ENCODE results near the gene ASTN1. TPM values are rescaled to one million over a fixed set of nuclear protein-coding genes. Genes with fewer than 3 reads are reported as not detected.

The ASTN1 gene
- total and polyA plus RNA-seq, 9 of the 15 experiments (the other 6 are each of a cell fraction or from before 2014, with no cell fraction given) = 0.05 to 0.22 (median 0.18) TPM

DNA sequence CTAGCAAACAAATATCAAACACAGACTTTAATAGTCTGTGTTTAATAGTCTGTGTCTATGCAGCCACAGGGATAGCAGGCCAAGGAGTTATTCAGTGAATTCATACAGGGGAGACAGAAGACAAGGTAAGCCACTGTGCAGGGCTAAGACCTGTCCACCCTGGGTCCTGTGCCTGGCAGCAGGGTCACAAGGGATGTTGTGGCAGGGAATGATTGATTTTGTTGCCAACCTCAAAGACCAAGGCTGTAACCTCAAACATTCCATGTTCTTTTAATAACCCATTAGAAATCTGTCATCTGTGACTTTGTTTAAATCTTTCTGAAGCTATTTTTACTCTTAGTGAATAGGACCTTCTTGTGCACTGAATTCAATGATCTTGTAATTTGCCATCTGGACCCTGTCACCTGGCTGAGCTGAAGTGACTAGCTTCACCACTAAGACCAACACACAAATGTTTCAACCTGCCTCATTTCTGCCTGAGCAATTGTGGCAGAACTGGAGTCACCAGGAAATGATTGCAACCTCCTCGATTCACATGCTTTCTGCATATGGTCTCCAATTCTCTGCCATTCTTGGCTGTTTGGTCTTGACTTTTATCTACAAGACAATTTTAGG lies 154.2 kb downstream of the ASTN1 start (continued):
- TF ChIP-seq, protein P1, sequence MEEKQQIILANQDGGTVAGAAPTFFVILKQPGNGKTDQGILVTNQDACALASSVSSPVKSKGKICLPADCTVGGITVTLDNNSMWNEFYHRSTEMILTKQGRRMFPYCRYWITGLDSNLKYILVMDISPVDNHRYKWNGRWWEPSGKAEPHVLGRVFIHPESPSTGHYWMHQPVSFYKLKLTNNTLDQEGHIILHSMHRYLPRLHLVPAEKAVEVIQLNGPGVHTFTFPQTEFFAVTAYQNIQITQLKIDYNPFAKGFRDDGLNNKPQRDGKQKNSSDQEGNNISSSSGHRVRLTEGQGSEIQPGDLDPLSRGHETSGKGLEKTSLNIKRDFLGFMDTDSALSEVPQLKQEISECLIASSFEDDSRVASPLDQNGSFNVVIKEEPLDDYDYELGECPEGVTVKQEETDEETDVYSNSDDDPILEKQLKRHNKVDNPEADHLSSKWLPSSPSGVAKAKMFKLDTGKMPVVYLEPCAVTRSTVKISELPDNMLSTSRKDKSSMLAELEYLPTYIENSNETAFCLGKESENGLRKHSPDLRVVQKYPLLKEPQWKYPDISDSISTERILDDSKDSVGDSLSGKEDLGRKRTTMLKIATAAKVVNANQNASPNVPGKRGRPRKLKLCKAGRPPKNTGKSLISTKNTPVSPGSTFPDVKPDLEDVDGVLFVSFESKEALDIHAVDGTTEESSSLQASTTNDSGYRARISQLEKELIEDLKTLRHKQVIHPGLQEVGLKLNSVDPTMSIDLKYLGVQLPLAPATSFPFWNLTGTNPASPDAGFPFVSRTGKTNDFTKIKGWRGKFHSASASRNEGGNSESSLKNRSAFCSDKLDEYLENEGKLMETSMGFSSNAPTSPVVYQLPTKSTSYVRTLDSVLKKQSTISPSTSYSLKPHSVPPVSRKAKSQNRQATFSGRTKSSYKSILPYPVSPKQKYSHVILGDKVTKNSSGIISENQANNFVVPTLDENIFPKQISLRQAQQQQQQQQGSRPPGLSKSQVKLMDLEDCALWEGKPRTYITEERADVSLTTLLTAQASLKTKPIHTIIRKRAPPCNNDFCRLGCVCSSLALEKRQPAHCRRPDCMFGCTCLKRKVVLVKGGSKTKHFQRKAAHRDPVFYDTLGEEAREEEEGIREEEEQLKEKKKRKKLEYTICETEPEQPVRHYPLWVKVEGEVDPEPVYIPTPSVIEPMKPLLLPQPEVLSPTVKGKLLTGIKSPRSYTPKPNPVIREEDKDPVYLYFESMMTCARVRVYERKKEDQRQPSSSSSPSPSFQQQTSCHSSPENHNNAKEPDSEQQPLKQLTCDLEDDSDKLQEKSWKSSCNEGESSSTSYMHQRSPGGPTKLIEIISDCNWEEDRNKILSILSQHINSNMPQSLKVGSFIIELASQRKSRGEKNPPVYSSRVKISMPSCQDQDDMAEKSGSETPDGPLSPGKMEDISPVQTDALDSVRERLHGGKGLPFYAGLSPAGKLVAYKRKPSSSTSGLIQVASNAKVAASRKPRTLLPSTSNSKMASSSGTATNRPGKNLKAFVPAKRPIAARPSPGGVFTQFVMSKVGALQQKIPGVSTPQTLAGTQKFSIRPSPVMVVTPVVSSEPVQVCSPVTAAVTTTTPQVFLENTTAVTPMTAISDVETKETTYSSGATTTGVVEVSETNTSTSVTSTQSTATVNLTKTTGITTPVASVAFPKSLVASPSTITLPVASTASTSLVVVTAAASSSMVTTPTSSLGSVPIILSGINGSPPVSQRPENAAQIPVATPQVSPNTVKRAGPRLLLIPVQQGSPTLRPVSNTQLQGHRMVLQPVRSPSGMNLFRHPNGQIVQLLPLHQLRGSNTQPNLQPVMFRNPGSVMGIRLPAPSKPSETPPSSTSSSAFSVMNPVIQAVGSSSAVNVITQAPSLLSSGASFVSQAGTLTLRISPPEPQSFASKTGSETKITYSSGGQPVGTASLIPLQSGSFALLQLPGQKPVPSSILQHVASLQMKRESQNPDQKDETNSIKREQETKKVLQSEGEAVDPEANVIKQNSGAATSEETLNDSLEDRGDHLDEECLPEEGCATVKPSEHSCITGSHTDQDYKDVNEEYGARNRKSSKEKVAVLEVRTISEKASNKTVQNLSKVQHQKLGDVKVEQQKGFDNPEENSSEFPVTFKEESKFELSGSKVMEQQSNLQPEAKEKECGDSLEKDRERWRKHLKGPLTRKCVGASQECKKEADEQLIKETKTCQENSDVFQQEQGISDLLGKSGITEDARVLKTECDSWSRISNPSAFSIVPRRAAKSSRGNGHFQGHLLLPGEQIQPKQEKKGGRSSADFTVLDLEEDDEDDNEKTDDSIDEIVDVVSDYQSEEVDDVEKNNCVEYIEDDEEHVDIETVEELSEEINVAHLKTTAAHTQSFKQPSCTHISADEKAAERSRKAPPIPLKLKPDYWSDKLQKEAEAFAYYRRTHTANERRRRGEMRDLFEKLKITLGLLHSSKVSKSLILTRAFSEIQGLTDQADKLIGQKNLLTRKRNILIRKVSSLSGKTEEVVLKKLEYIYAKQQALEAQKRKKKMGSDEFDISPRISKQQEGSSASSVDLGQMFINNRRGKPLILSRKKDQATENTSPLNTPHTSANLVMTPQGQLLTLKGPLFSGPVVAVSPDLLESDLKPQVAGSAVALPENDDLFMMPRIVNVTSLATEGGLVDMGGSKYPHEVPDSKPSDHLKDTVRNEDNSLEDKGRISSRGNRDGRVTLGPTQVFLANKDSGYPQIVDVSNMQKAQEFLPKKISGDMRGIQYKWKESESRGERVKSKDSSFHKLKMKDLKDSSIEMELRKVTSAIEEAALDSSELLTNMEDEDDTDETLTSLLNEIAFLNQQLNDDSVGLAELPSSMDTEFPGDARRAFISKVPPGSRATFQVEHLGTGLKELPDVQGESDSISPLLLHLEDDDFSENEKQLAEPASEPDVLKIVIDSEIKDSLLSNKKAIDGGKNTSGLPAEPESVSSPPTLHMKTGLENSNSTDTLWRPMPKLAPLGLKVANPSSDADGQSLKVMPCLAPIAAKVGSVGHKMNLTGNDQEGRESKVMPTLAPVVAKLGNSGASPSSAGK (IDR thresholded peaks at IDR 0.05) = no peak
- TF ChIP-seq, protein P2, sequence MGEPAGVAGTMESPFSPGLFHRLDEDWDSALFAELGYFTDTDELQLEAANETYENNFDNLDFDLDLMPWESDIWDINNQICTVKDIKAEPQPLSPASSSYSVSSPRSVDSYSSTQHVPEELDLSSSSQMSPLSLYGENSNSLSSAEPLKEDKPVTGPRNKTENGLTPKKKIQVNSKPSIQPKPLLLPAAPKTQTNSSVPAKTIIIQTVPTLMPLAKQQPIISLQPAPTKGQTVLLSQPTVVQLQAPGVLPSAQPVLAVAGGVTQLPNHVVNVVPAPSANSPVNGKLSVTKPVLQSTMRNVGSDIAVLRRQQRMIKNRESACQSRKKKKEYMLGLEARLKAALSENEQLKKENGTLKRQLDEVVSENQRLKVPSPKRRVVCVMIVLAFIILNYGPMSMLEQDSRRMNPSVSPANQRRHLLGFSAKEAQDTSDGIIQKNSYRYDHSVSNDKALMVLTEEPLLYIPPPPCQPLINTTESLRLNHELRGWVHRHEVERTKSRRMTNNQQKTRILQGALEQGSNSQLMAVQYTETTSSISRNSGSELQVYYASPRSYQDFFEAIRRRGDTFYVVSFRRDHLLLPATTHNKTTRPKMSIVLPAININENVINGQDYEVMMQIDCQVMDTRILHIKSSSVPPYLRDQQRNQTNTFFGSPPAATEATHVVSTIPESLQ (CRISPR knock-in tag; IDR thresholded peaks at IDR 0.05) = no peak
- TF ChIP-seq PHF8 (IDR thresholded peaks at IDR 0.05; ENCODE audit: borderline replicate concordance, low read length) (no peak), BHLHE40 (IDR thresholded peaks at IDR 0.05; ENCODE audit: low read length) (no peak), ZBED1 (IDR thresholded peaks at IDR 0.05) (no peak), ZNF143 (CRISPR knock-in tag; IDR thresholded peaks at IDR 0.05) (no peak), ELF4 (CRISPR knock-in tag; IDR thresholded peaks at IDR 0.05) (no peak)
- TF ChIP-seq, protein P3, sequence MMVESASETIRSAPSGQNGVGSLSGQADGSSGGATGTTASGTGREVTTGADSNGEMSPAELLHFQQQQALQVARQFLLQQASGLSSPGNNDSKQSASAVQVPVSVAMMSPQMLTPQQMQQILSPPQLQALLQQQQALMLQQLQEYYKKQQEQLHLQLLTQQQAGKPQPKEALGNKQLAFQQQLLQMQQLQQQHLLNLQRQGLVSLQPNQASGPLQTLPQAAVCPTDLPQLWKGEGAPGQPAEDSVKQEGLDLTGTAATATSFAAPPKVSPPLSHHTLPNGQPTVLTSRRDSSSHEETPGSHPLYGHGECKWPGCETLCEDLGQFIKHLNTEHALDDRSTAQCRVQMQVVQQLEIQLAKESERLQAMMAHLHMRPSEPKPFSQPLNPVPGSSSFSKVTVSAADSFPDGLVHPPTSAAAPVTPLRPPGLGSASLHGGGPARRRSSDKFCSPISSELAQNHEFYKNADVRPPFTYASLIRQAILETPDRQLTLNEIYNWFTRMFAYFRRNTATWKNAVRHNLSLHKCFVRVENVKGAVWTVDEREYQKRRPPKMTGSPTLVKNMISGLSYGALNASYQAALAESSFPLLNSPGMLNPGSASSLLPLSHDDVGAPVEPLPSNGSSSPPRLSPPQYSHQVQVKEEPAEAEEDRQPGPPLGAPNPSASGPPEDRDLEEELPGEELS (CRISPR knock-in tag; IDR thresholded peaks at IDR 0.05; ENCODE audit: borderline replicate concordance) = no peak
- TF ChIP-seq, protein P4, sequence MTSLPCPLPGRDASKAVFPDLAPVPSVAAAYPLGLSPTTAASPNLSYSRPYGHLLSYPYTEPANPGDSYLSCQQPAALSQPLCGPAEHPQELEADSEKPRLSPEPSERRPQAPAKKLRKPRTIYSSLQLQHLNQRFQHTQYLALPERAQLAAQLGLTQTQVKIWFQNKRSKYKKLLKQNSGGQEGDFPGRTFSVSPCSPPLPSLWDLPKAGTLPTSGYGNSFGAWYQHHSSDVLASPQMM (CRISPR knock-in tag; IDR thresholded peaks at IDR 0.05) = no peak

Data from K562 (cell line).